HS-27A (cell line): ENCODE results near the gene ST6GAL2.

Experiments used
- DNase-seq: peaks from one replicate; pipeline ENCODE4 v3.0.0-alpha.2; 2012; ENCODE audit warnings: low read depth, missing footprints

ST6GAL2 gene

DNA sequence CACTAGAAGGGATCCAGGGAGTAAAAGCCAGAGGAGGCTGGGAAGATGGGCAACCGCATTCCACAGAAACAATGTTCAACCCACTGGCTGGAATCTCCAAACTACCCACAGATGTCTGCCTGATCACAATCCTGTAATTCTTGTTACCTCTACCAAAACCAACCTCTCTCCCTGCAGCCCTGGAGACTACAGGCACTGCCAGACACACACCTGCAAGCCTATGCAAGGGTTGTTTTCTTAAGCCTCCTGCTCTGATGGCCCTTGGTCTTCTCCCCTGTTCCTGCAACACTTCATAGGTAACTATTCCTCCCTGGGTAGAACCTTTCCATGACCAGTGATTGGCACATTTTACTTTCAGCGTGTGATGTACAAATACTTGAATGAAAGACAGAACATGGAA lies 21.9 kb downstream of the ST6GAL2 start:
- DNase-seq = no peak

DNA sequence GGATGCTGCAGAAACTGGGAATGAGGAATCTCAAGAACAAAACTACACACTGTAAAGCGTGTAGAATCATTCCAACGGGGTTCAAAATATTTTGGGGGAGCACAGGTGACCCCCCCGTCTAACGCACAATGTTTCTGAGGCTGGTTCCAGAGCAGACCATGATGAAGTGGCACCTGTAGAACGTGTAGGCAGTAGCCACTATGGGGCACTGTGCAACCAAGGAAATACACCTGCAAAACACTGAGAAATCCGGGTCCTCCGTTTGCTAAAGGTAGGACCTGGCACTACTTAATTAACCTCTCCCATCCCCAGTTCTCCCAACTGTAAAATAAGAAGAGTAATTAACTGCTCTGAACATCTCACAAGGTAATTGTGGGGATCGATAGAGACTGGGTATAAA lies 22.6 kb downstream of the ST6GAL2 start:
- no peak for DNase-seq

DNA sequence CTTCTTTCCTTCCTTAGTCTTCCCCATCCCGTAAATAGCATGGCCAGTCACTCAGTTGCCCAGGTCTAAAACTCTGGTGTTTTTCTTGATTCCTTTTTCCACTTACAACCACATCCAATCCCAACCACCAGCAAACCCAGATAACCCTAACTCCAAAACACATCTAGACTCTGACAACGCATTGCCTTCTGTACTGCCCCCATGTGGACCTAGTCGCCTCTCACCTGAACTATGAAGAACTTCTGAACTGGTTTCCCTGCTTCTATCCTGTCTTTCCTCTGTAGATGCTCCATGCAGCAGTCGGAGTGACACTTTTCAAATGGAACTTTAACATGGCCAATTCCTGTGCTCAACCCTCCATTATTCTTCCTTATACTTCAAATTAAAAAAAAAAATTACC lies 26.5 kb downstream of the ST6GAL2 start:
- no peak for DNase-seq

DNA sequence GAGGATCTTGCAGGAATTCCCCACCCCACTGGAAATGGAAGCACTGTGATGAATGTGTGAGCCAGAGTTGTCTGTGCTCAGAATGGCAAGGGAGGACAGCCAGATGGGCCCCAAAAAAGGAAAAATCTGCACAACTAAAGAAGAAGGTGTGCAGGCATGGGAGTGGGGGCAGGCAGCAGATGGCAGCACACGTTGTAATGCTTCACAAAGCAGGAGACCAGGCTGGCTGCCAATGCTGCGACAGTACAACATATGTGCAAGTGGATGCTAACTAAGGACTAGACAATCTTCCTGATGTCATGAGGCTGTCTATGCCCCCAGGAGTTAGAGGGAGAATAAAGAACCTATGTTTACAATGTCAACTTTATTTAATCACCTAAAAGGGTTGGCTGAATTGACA lies 27.2 kb downstream of the ST6GAL2 start:
- DNase-seq = no peak

DNA sequence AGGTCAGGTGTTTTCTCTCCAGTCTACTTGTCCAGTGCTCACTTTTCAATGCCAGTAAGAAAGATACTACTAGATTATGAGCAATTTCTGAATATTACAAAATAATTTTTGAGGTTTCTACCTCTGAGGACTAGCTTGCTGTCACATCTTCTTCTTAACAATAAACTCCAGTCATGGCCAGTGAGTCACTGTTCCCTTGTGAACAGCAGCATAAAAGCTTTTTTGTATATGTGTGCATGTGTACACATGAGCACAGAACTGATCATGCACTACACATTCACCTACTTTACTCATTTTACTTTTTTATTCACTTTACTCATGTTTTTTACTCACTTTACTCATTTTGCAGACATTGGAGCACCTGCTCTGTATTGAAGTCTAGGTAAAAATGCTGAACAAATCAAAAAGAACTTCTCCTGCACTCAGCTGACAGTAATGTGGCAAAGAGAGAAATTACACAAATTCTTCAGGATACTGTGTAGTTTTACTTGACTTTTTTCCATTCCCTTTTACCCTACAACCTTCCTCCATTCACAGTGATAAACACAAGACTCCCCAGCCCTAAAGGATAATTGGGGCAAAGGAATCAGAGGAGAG lies 28.0 kb downstream of the ST6GAL2 start:
- no peak for DNase-seq

DNA sequence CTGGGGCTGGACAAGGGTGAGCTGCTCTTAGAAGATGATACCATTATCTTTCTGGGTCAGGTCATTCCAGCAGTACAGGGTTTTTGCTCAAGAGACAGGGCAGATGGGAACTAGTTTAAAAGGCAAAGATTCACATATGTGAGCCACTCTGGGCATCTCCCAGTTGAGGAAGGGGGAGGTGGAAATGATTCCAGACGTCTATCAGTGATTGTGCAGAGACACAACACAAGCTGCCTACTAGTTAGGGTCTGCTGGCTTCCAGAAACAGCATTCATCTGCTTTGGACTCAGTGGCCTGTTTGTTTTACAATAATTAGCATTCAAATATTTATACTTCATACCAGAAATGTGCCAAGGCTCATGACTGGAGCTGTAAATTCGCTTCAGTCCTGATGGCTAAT lies 32.3 kb downstream of the ST6GAL2 start:
- DNase-seq = no peak

DNA sequence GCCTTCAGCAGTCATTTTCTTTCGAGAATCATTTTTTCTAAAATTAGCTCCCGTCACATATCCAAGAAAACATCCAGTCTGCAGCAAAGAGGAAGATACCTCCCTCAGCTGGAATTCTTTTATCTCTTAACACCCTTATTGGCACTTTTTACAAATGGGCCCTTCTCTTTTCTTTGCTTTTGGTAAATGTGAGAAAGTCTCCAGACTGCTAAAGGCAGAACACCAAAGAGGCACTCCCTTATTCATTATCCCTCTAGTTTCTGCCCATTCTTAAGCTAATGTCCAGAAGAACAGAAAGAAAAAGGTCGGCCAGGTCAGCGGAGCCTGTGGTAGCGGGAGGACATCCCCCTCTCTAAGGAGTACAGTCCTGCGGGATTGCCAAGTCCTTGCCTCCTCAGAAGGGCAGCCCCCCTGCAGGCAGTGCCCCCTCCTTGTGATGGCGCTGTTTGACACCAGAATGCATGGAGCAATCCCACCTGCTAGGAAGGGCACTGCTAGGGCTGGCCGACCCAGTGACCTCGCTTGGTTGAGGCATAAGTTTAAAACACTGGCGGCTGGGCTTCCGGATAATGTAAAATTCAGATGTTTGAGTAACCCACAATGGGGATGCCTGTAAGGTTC lies 34.0 kb downstream of the ST6GAL2 start:
- DNase-seq = no peak

DNA sequence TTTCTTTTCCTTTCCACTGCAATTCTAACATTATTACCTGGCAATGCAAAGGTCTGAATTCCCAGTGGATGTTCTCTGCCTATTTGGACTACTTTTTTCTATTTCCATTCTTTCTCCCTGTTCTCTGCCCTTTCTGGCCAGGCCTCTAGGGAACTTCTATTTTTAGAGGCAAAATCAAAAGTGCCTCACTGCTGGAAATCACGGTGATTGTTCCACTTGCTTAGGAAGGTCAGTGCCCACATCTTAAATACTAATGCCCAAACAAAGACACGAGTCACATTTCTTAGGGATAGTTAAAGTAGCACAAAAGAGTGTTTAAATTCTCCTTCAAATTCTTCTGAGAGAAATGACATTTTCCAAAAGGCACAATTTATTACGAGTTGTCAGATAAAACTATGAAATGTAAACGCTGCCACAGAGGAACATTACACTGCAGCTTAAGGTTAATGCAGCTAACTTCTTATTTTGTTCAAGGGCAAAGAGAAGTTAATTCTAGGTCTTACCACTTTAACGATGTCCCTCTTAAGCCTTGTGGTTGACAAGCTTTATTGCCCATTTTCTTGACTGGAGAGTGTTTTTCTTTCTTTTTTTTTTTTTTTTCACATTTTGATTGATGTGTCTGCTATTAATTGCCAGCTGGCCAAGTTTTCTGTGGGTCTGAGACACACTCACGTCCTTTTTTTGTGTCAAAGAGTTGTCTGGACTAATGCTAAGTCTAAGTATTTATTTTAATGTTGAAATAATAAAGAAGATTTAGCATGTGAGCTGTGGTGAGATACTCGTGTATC lies 34.7 kb downstream of the ST6GAL2 start:
- DNase-seq = no peak

DNA sequence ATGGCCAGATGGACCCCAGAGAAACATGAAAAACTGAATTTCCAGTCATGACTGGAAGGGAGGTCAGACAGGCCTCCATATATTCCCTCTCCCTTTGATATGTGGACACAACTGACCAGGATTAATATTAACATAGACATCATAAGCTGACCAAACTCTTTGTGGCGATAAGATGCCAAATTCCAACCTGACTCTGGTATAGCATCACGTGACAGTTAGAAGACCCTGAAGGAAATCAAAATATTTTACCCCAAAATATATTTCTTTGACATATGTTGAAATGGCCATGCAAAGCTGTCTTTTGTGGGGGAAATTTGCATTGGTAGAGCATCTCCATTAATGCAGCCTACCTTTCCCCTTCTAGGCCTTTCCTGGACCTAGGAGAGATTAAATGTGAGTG lies 36.7 kb downstream of the ST6GAL2 start:
- no peak for DNase-seq

DNA sequence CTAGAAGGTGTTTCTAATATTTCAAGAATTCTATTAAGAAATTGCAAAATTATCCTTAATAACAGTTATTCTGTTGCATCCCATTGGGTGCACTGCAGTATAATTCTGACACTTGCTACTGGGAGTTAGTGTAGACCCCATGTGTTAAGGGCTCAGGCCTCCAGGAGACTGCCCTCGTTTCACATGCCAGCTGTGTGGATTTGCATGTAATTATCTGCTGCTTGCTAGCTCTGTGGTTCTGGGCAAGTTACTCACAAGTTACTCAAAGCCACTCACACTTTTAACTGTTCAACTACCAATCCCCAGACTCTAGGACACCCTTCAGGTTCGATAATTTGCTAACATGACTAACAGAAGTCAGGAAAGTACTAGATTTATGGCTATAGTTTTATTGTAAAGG lies 38.6 kb downstream of the ST6GAL2 start:
- DNase-seq = no peak

DNA sequence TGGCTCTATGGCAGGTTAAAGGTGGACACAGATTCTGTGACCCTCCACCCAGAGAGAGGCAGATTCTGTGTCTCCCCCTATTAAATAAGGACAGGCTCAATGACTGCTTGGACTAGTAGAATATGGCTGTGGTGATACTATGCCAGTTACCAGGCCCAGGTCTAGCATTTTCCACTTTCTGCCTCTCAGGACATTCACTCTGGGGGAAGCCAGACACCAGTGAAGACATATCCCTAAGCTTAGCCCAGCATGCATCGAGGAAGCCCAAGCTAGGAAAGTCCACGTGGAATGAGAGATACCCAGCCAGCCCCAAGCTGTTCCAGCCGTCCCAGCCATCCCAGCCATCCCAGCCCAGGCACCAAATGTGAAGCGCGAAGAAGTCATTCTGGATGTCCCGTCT lies 40.3 kb downstream of the ST6GAL2 start:
- no peak for DNase-seq

DNA sequence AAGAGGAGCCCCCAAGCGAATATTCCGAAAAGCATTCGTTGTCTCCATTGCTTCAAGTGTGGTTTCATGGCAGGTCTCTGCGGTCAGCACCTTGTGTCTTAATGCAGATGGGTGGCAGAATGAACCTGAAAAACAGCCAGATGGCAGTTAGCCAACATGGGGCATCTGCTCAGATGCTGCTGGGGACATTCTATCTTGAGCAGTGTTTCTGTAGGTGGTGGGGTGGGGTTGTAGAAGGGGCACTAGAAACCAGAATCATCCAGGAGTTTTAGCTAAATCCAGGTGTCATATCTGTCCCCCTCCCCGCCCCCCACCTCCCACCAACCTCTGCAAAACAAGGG lies 42.1 kb downstream of the ST6GAL2 start:
- DNase-seq = no peak

DNA sequence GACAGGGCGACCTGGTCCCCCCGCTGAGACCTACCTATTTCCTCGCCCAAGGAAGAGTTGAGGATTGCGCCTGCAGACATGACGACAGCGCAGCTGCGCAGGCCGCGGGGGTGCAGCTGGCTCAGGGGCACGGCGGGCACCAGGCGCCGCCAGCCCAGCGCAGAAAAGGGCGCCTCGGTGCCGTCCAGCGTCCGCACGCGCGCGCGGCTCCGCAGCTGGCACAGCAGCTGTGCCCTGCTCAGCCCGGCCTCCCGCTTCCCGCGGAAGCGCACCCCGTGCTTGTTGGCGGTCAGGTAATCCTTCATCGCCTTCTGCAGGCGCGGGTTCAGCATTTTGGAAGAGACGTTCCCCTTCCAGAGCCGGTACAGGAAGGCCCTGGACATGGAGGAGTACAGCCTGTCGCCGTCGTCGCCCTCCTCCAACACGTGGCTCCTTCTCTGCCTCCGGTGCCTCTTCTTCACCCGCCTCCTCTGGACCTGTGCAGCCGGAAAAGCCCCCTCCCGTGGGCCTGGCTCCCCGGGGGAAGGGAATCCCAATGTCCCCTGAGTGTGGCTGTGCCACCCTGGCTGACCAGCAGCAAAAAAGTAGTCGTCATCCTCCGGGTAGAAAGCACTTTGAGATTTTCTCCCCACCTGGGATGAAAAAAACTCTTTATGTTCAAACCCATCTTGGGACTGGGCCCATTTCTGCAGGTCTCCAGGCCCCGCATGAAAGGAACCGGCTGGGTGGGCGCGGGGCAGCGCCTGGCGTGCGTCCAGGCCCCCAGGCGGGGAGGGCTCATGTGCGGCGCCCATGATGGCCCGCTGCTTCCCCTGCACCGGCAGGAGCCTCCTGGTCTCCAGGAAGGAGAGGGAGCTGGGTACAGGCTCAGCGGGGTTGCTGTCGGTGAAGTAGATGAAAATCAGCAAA lies 42.7 kb downstream of the ST6GAL2 start:
- DNase-seq = no peak

DNA sequence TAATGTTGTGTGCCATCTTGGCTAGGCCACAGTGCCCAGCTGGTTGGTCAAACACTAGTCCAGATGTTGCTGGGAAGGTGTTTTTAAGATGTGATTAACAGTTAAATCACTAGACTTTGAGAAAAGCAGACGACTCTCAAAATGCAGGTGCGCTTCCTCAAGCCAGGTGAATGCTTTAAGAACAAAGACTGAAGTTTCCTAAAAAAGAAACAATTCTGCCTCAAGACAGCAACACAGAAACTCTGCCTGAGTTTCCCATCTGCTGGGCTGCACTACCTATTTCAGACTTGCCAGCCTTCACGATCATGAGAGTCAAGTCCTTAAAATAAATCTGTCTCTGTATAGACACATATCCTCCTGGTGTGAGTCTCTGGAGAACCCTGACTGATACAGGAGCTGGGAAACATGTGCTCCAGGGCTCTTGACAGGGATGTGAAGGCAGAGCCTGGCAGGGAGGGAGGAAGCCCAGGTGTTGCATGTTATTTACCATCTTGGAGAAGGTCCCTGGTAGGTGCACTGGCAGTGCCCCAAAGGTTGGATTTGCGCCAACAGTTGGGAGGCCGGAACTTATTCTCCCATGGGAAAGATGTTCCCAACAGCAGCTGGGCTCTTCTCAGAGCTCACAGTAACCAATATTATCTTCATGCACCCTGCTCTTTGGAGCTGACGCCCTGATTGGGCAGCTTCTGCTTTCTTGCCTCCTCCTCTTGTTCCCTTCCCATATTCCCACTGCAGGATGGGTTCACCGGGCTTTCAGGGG lies 43.9 kb downstream of the ST6GAL2 start:
- DNase-seq = no peak

DNA sequence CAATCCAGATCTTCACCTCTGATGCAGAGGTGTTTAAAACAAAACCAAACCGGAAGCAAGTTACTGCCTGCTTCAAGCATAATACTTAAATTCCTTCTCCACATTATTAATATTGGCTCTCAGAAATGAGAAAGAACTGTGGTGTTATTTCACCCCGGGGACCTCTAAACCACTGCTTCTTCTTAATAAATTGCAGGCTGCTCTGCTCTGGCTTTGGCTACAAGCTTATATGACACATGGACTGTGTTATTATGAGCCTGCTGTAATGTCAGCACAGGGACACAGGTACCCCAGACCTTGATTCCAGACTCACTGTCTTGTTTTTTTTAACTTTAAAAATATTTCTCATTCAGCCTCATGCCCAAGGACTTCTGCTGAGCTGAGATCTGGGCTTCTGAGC lies 45.1 kb downstream of the ST6GAL2 start:
- DNase-seq = no peak

DNA sequence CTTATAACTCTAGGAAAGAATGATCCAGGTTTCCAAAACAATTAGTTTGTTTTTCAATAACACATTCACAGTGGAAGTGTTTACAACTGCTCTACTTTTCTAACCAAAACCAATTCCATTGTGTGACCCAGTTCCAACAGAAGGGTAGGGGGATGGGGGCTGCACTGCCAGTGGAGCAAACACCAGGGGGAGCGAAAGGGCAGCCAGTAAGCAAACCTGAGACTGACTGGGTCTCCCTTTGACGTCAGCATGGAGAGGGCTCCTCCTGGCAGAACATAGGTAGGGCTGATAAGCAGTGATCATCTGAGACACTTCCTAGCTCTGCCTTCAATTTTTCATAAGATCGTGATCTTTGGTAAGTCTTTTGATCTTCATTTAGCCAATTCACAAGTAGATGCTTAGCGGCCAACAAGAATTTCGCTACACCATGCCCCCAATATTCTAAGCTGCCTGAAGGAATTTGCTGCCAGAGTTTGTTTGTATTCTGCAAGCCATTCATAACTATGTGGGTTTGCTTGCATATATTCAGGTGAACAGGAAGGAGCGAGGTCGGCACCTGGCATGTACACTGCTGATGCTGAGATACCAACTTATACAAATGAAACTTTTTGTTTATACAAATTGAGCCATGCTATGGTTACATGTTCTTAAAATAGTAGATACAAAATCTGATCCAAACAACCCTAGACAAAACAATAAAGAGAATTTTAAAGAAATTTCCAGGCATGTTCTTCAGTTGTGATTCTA lies 45.9 kb downstream of the ST6GAL2 start:
- no peak for DNase-seq

DNA sequence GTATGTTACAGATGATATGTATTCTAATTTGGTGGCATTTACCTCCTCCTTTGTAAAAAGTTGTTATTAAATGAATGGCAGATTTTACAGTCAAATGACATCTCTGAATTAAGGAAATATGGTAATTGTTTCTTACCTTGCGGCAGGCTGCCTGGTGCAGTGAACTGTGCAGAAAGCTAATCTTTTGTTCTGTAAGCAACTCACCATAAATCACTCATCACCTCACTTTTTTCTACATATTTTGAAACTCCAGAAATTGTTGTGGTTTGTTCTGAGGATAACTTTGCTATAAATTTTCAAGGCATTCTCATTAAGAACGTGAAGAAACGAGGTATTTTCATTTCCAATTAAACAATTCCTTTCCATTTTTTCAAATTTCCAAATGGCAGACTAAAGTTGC lies 52.7 kb downstream of the ST6GAL2 start:
- DNase-seq = no peak

DNA sequence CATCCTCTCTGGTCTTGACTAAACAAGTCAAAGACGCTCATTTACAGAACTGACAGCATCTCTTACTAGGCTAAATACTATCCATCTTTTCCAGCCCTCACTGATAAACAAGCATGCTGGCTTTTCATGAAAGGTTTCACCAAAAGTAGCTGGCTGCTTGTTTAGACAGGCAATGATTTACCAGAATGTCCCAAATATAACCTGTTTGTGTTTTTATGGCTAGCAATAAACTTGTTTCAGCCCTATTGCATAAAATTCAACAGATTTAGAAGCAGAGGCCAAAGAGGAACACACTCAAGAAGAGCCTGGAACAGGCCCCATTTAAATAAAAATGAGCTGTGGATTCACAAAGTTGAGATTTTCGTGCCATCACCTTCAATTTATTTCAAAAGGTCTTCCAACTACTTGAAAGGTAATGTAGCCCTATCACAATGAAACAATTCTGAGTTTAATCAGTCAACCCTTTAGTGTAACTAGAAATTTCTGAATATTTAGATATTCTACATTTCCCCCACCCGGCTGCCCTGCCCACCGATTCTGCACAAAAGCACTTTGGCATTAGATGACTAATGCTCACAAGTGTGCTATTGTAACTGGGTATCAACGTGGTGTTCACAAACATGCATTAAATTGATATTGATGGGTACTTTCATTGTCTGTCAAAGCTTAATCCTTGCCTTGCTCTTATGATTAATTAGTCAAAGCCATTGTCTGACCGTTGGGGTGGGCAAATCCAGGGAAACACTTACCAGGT lies 54.0 kb downstream of the ST6GAL2 start:
- DNase-seq = no peak

DNA sequence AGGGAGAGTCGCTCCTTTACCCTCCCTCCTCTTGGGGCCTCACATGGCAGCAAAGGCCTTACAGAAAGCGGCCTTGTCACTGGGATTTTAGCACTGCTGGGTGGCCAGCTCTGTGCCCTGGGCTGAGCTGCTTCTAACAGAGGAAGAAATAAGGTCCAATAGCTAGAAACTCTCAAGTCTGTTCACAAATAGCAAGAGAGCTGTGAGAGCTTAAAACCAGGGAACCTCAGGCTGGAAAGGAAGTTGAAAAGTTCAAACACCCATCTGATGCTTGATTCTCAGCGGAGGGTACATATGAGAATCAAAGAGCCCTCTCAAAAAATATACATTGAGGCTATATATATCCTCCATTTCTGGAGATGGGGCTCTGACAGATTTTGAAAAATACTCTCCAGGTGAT lies 54.7 kb downstream of the ST6GAL2 start:
- DNase-seq = no peak

DNA sequence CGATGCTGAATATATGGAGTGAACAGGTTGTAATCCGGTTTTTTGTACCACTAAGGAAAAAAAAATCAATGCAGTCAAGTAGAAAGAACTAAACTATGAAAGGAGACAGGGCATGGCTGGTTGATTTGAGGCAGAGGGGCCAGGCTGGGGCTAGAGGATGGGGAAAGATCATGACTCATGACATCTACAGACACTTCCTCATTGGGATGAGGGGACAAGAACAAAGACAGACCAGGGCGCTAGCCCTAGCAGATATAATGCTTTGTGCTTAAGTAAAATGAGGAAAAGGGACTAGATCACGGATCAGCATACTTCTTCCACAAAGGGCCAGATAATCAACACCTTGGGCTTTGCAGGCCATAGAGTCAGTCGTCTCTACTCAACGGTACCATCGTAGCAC lies 55.8 kb downstream of the ST6GAL2 start:
- DNase-seq = no peak
